ENCODE results near the gene CAGE1. TPM values are rescaled to one million over a fixed set of nuclear protein-coding genes. Genes with fewer than 3 reads are reported as not detected.

Gene CAGE1
- under 1 TPM in 2 of 3 donors, not detected in 1; 0.07 to 0.24 TPM for polyA plus RNA-seq (ENCODE audit: insufficient read length in 3 of 3)

DNA sequence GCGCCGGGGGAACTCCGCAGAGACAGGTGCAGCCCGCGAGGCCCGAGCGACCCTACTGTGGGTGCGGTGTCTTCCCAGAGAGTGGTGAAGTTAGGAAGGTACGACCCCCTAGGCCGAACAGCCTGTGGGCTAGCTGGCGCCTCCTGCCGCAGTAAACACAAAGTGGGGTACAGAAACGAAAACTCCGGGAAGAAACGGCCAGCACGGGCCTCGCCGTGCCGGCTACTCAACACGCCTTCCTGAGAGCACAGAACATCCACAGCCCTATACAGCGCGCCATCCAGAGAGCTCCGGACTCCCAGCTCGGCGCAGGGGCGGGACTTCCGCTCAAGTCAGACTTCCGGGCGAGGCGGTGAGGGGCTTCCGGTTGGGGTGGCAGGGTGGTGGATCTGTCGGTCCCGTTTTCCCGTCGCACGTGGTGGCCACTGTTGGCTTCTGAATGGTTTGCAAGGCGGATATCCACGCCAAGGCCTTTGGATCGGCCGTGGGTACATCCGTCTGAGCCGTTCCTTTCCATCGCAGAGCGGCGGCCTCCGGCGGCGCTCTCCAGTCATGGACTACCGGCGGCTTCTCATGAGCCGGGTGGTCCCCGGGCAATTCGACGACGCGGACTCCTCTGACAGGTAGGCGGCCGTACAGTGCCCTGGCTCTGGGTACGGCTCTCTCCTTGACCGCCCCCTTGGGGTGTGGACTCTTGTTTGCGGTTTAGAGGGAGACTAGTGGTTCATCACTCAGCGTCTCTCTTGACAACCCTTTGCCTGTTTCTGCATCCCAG, at the start of gene CAGE1, which contains the start of gene RIOK1:
Gene CAGE1, minus strand, starts transcription at position 292 of the 775 bp plus-strand sequence. CDS start 2,569 bp downstream, outside the sequence.
Gene RIOK1, plus strand, starts transcription at position 358 of the 775 bp plus-strand sequence. Its CDS starts 195 bp downstream, at position 553.
- DNase-seq (ENCODE audit: low read depth in 3 of 3, low spot score in 2 of 3): peak; percentile 88 to 90 (median 90)

DNA sequence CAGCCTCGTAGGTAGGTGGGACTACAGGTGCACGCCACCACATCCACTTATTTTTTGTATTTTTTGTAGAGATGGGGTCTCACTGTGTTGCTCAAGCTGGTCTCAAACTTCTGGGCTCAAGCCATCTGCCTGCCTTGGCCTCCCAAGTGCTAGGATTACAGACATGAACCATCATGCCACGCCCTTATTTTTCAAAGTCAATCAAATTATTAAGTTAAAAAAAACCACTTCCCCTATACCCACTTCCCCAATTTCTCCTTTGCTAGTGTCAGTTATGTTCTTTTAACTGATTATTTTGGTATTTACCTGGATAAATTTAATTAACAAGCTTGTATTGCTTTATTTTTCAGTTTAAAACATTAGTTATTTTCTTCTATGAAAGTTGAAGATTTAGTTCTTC, 49.7 kb upstream of the CAGE1 start:
- DNase-seq (ENCODE audit: low read depth in 3 of 3, low spot score in 2 of 3): no peak

DNA sequence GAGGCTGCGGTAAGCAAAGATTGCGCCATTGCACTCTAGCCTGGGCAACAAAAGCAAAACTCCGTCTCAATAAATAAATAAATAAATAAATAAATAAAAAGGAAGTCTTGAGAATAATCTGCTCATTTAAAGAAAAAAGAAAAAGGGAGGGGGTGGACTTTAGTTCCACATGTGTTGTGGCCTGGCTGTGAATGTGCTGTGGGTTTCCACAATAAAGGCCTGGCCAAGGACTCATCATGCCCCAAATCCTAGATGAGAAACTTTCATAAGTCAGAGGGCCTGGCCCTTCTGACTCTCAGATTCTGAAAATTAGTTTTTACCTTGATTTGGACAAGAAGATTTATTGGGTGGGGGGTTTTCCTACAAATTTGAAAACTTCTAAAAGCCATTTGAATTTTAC, 48.5 kb upstream of the CAGE1 start:
- no peak for DNase-seq (ENCODE audit: low read depth in 3 of 3, low spot score in 2 of 3)

DNA sequence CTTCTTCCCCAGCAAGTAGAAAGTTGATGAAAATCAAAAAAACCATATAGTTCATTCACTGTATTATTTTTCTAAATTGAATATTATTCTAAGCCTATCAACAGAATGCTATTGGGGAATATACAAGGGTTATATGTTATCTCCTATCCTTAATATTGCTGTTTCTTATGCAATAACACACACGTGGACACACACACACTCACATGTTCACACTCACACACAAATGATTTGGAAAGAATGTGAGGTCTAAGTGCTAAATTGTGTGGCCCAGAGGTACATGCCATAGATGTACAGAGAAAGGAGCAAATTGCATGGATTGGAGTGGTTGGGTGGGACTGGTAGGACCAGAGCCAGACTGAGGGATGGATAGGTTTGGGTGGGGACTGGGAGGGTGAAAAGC, 45.1 kb upstream of the CAGE1 start:
- DNase-seq (ENCODE audit: low read depth in 3 of 3, low spot score in 2 of 3): no peak

DNA sequence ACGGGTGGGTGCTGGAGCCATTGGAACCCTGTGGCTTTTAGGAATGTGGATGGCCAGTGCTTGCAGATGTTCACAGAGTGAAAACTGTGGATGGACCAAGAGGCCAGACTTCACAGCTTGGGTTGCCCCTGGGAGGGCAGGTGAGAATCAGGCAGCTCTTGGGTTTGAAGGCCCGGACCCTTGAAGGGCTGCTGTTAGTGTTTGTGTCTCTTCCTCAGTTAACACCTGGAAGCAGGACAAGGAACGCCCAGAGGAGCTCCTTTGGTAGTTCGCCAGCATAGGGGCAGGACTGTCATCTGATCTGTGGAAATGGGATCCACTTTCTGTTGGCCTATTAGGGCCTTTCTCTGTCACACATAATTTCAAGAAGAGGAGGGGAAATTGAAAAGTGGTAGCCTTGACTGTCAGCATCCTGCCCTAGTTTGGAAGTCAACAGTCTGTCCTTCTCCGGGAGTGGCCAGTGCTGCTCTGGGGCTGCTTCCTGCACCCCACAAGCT, 43.6 kb upstream of the CAGE1 start:
- DNase-seq (ENCODE audit: low read depth in 3 of 3, low spot score in 2 of 3): no peak

DNA sequence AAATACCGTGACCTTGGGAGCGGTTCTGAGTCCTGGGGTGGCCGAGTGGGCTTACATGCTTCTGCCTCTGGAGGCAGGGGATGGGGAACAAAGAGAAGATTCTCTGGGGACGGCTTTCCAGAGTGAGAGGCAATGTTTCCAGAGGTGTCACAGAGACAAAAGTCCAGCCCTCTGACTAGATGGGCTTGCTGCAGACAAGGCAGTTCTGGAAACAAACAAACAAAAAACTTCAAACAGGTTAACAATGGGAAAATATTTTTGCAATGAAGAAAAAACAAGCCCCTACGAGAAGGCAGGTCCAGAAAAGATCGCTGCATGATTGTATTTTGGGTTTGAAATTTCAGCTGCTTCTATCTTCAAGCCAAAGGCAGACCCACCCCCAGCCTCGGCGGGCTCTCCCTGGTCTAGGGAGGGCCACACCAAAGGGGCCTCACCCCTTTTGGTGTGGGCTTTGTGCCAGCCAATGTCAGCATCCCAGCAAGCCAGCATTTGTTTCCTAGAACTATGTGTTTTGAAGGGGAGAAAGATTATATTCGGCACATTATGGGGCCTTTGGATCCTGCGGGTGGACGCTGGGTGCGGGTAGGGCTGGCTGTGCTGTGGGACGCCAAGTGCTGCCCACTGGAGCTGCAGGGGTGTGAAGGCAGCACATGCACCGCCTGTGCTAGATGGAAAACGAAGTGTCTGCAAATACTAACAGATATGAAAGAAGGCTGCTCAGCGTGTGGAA, 43.0 kb upstream of the CAGE1 start:
- no peak for DNase-seq (ENCODE audit: low read depth in 3 of 3, low spot score in 2 of 3)

DNA sequence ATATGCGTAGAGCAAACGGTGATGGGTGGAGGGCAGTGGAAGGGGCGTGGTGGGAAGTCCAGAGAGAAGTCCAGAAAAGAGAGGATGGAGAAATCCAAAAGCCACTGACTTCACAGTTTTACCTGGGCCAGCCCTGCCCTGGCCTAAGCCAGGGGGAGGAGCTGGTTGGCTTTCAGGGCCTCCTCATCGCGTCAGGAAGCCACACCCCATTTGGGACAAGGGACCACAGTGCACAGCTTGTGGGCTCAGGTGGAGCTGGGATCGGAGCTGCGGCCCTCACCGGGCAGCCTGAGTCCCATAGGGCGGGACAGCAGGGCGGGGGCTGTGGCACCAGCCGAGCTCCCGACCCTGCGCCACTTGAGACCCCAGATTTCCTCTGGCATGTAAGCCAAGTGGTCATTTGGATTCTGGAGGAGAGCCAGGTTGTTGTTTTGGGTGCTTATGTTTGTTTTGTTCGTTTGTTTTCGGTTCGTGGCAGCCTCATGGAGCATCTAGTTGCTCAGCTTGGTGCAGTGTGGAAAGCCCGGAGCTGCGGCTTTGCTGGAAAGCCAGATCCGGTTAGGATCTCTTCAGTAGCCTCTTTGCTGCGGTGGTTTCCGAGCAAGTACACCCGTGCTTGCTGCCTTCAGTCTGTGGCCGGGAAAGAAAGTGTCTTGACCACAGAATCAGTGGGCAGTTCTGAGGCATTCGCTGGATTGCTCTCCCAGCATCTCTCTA, 42.3 kb upstream of the CAGE1 start:
- DNase-seq (ENCODE audit: low read depth in 3 of 3, low spot score in 2 of 3): no peak

DNA sequence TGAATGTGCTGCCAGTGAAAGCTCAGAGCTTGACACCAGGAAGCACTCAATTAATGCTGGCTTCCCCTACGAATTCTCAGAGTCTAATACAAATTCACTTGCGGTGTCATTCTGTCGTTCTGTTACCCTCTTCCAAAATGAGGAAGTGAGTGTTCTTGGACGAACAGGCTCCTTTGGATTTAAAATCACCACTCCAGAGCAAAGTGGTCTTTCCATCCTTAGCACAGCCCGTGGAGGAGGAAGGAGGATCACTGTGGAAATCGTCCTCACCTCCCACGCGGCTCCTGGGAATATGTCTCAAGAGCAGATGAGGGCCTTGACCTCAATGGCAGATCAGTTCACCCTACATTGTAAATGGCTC, 41.8 kb upstream of the CAGE1 start:
- no peak for DNase-seq (ENCODE audit: low read depth in 3 of 3, low spot score in 2 of 3)

DNA sequence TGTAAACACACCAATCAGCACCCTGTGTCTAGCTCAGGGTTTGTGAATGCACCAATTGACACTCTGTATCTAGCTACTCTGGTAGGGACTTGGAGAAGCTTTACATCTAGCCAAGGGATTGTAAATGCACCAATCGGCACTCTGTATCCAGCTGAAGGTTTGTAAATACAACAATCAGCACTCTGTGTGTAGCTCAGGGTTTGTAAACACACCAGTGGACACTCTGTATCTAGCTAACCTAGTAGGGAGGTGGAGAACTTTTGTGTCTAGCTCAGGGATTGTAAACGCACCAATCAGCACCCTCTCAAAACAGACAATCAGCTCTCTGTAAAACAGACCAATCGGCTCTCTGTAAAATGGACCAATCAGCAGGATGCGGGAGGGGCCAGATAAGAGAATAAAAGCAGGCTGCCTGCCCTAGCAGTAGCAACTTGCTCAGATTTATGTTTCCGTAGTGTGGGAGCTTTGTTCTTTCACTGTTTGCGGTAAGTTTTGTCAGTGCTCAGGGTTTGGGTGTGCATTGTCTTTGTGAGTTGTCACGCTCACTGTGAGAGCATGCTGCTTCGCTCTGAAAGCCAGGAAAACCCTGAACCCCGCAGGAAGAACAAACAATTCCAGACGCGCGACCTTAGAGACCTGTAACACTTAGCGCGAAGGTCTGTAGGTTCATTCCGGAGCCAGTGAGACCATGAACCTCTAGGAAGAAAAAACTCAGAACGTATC, 37.1 kb upstream of the CAGE1 start:
- no peak for DNase-seq (ENCODE audit: low read depth in 3 of 3, low spot score in 2 of 3)

DNA sequence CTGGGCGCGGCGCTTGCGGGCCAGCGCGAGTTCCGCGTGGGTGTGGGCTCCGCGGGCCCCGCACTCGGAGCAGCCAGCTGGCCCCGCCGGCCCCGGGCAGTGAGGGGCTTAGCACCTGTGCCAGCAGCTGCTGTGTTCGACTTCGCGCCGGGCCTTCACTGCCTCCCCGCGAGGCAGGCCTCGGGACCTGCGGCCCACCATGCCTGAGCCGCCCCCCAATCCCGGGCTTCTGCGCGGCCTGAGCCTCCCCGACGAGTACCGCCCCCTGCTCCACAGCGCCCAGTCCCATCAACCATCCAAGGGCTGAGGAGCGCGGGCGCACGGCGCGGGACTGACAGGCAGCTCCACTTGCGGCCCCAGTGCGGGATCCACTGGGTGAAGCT, 36.3 kb upstream of the CAGE1 start:
- no peak for DNase-seq (ENCODE audit: low read depth in 3 of 3, low spot score in 2 of 3)

DNA sequence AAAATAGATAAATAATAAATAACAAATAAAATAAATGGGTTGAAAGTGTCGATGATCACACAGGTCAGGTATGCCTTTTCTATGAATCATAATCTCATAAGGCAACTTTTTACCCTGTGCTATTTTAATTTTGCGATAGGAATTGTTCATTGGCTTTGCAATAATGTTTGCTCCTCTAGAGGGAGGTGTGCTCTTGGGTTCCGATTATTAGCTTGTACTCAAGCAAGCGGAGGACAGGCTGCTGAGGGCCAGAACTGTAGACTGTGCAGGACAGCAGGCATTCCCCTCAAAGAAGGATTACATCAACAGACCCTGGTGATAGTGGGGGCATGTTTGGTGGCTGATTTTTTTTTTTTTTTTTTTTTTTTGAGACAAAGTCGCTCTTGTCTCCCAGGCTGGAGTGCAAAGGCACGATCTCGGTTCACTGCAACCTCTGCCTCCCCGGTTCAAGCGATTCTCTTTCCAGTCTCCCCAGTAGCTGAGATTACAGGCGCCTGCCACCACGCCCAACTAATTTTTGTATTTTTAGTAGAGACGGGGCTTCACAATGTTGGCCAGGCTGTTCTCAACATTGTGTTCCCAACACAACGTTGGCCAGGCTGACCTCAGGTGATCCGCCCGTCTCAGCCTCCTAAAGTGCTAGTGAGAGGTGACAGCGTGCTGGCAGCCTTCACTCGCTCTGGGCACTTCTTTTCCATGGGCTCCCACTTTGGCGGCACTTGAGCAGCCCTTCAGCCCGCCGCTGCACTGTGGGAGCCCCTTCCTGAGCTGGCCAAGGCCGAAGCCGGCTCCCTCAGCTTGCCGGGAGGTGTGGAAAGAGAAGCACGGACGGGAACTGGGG, 35.6 kb upstream of the CAGE1 start:
- no peak for DNase-seq (ENCODE audit: low read depth in 3 of 3, low spot score in 2 of 3)

DNA sequence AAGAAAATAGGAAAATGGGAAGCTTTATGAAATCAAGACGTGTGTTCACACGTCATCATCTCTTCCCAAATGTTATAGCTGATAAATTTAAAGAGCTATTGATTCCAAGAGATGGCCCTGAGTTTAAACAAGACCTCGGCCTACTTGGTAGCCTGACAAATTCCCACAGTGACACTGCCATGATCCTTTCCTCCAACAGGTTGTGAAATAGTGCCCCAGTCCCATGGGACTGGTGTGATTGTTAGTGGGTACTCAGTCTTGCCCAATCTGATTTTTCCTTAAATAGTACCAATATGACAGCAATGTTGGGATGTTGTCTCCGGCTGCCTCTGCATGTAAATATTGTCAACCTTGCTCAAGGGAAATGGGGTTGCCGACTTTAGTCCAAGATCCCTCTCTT, 34.5 kb upstream of the CAGE1 start:
- no peak for DNase-seq (ENCODE audit: low read depth in 3 of 3, low spot score in 2 of 3)

DNA sequence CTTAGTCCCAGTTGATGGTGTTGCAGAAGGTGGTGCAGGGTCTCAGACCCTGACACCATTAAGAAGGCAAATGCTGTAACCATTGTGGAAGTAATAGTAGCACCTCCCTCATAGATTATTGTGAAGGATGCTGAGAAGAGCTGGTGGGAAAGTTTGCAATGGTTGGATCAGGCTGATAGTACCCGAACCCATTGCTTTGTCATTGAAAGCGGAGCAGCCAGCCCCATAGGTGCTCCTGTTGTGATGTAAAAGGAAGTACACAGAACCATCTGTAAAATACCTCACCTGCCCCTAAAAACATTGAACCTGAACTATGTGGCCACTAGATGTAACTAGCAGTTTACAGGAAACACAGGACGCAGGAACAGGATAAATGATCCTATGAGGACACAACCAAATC, 31.5 kb upstream of the CAGE1 start:
- no peak for DNase-seq (ENCODE audit: low read depth in 3 of 3, low spot score in 2 of 3)

DNA sequence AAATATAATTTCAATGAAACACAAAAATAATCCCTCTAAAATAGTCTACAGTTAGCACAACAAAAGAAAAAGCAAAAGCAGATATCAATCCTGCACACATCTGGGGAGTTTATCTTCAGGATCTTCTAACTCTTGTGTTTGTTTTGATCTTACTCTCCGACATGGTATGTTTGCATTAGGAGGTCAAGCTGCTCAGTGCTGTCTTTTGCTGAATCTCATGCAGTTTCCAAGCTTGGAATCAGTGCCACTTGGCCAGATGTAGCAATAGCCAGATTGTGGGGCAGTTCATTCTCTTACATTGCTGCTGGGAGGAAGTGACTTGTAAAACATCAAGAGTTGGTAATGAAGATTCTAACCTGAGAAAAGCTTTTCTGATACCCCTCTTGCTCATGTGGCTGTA, 29.5 kb upstream of the CAGE1 start:
- DNase-seq (ENCODE audit: low read depth in 3 of 3, low spot score in 2 of 3): no peak

DNA sequence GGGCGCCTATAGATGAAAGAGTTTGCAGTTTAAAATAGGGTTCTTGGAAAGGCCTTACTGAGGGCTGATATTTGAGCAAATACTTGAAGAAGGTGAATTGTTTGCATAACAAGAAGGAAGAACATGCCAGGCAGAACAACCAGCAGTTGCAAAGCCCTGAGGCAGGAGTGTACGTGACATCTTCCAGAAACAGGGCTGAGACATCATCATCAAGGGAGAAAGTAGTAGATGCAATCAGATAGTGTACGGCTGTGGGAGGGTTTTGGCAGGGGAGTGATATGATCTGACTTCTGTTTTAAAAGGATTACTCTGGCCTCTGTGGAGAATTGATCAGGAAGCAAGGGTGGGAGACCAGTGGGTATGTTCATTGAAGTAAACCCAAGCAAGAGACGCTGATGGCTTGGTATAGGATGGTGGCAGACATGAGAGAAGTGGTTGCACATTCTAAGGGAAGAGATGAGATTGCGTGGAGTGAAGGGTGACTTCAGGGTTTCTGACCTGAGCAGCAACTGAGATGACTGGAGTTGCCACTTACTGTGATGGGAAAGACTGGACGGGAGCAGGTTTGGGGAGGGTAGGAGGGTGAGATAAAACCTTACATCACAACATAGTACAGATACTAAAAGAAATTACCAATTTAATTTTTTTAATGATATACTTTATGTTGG, 28.8 kb upstream of the CAGE1 start:
- no peak for DNase-seq (ENCODE audit: low read depth in 3 of 3, low spot score in 2 of 3)

DNA sequence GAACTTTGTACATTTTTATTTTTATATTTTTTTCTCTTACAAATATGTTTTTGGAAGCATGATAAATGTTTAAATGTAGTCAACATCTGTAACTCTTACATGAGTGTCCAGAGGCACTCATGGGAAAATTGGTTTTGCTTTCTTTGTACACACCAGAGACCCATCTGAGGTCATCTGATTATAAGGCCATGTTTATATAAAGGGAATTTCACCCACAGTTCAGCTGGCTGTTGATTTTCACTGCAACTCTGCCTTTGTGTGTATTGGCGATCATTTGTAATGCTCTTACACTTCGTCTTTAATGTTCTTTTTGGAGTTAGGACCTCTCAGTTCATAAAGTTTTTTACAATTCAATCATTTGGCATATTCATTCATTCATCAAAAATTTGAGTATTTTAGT, 28.1 kb upstream of the CAGE1 start:
- no peak for DNase-seq (ENCODE audit: low read depth in 3 of 3, low spot score in 2 of 3)

DNA sequence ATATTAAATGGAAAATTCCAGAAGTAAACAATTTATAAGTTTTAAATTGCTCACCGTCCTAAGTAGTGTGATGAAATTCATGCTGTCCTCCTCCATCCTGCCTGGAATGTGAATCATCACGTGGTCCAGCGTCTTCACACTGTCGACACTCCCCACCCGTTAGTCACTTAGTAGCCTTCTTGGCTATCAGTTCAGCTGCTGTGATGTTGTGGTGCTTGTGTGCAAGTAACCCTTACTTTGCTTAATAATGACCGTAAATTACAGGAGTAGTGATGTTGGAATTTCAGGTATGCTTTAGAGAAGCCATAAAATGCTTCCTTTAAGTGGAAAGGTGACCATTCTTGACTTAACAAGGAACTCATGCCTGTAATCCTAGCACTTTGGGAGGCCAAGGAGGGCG, 25.3 kb upstream of the CAGE1 start:
- DNase-seq (ENCODE audit: low read depth in 3 of 3, low spot score in 2 of 3): no peak

DNA sequence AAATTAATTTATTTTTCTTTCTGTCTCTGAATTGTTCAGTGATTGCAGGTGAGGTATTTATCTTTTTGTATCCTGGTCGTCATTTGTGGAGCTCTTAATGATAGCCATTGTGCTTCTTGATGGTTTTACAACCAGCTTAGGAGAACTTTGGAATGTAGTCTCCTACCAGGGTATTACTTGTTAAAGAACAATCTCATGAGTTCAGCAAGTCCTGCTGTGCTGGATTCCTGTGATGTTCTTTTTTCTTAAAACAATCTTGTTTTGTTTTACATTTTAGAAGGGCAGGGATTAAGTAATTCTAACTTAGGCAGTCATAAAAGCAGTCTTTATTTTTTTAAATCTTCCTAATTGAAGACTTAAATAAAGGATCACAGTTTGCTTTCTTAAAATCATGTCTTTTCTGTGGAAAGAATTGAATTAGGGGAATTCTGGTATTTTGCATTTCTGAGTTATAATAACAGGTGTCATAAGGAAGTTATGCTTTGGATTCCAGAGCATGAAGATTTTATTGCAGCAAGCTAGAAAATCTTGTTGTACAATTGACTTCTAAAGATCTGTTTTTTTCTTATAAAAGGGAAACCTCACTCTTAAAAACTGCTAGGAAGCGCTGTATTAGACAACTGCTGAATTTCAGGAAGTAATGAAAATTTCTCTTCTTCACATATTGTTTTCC, 23.7 kb upstream of the CAGE1 start:
- no peak for DNase-seq (ENCODE audit: low read depth in 3 of 3, low spot score in 2 of 3)

DNA sequence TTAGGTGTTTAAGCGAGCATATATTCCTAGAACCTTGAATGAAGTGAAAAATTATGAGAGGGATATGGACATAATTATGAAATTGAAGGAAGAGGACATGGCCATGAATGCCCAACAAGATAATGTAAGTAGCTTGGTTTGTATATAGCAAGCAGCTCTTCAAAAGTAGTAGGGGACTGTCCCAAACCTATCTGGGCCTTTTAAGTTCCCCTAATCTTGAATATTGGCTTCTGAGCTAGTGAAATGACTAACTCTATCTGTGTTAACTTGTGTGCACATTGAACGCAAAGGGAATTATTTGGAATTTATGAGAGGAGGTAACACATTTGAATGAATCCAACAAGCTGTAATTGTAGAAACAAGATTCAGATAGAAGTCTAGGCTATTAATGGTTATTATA, 21.8 kb upstream of the CAGE1 start:
- DNase-seq (ENCODE audit: low read depth in 3 of 3, low spot score in 2 of 3): no peak

Measured in right renal cortex interstitium (tissue), 3 donors.